GM23338 (cell line): ENCODE results near the gene TNS1. TPM values are rescaled to one million over a fixed set of nuclear protein-coding genes. Genes with fewer than 3 reads are reported as not detected.

Source experiments
- ATAC-seq: fragments of 200-7000 bp; cut with Tn5 transposase; 3 replicates; pipeline ENCODE4 v1.9.1; 2020
- DNase-seq: peaks from one replicate; pipeline ENCODE4 v3.0.0-alpha.2; 2015; ENCODE audit warnings: low spot score
- H2AFZ ChIP-seq: fragments of 200-600 bp; sonication (generic); 2 replicates; pipeline ENCODE4 v1.8.0; 2016; ENCODE audit warnings: antibody characterized with exemption, mild to moderate bottlenecking, moderate library complexity
- H3F3A ChIP-seq: fragments of 200-600 bp; sonication (generic); replicated peaks from 2 replicates; pipeline ENCODE4 v1.8.0; 2017; ENCODE audit warnings: antibody characterized with exemption, mixed run types, low read depth
- H3K27ac ChIP-seq: fragments of 200-600 bp; sonication (generic); 2 replicates; pipeline ENCODE4 v1.6.1; 2016; ENCODE audit warnings: low read depth
- H3K27me3 ChIP-seq: fragments of 200-600 bp; sonication (generic); 2 replicates; pipeline ENCODE4 v1.8.0; 2016; ENCODE audit warnings: mild to moderate bottlenecking, mixed run types, moderate library complexity; ENCODE audit not compliant: insufficient read depth
- H3K36me3 ChIP-seq: fragments of 200-600 bp; sonication (generic); 2 replicates; pipeline ENCODE4 v1.8.0; 2016; ENCODE audit warnings: mild to moderate bottlenecking; ENCODE audit not compliant: insufficient read depth
- H3K4me1 ChIP-seq: fragments of 200-600 bp; sonication (generic); 2 replicates; pipeline ENCODE4 v1.8.0; 2016; ENCODE audit warnings: mild to moderate bottlenecking, moderate library complexity; ENCODE audit not compliant: insufficient read depth
- H3K4me2 ChIP-seq: fragments of 200-600 bp; sonication (generic); 2 replicates; pipeline ENCODE4 v1.7.1; 2017; ENCODE audit warnings: mixed run types
- H3K4me3 ChIP-seq: fragments of 200-600 bp; sonication (generic); 2 replicates; pipeline ENCODE4 v1.6.1; 2016; ENCODE audit warnings: mixed run types
- H3K79me2 ChIP-seq: fragments of 200-600 bp; sonication (generic); replicated peaks from 2 replicates; pipeline ENCODE4 v1.8.0; 2017; ENCODE audit warnings: mild to moderate bottlenecking; ENCODE audit not compliant: insufficient read depth
- H3K9me2 ChIP-seq: fragments of 200-600 bp; sonication (generic); 2 replicates; pipeline ENCODE4 v1.8.0; 2017; ENCODE audit not compliant: insufficient read depth
- H4K20me1 ChIP-seq: fragments of 200-600 bp; sonication (generic); replicated peaks from 2 replicates; pipeline ENCODE4 v1.8.0; 2017; ENCODE audit warnings: mild to moderate bottlenecking; ENCODE audit not compliant: insufficient read depth
- H3K27ac Mint-ChIP-seq: 2 replicates; pipeline ENCODE4 v1.8.0; 2020; ENCODE audit warnings: inconsistent platforms, mild to moderate bottlenecking, moderate library complexity, mixed read lengths
- H3K27me3 Mint-ChIP-seq: 3 replicates; pipeline ENCODE4 v1.8.0; 2022; ENCODE audit warnings: low read depth, mild to moderate bottlenecking, moderate library complexity, mixed read lengths, inconsistent platforms; ENCODE audit not compliant: insufficient read depth, poor library complexity
- H3K36me3 Mint-ChIP-seq: 3 replicates; pipeline ENCODE4 v1.8.0; 2021; ENCODE audit warnings: low read depth, mild to moderate bottlenecking, inconsistent platforms, moderate library complexity, mixed read lengths
- H3K4me1 Mint-ChIP-seq: 3 replicates; pipeline ENCODE4 v1.8.0; 2020; ENCODE audit warnings: mild to moderate bottlenecking, inconsistent platforms, mixed read lengths
- H3K4me3 Mint-ChIP-seq: 3 replicates; pipeline ENCODE4 v1.8.0; 2021; ENCODE audit warnings: moderate library complexity, mild to moderate bottlenecking, inconsistent platforms, mixed read lengths
- H3K9me3 Mint-ChIP-seq: 3 replicates; pipeline ENCODE4 v1.8.0; 2020; ENCODE audit warnings: moderate library complexity, mild to moderate bottlenecking, inconsistent platforms, mixed read lengths
- CREB1 ChIP-seq: fragments of 250-450 bp; sonication (Bioruptor Pico); IDR thresholded peaks from 2 replicates; pipeline ENCODE4 v1.5.0; 2020; ENCODE audit warnings: low read depth, mild to moderate bottlenecking, moderate library complexity
- CTCF ChIP-seq, 2 experiments: fragments of 200-600 bp in 1 of 2; sonication (generic) in 1 of 2; conservative IDR thresholded peaks; 2 replicates each; pipeline versions ENCODE4 v1.5.1 to v1.6.1; 2016 to 2017; ENCODE audit warnings: antibody characterized with exemption in 2 of 2, low read depth in 2 of 2, mild to moderate bottlenecking in 2 of 2, moderate library complexity in 1 of 2
- ETS1 ChIP-seq: IDR thresholded peaks from 2 replicates; pipeline ENCODE4 v1.6.1; 2016; ENCODE audit warnings: antibody characterized with exemption
- JUNB ChIP-seq: IDR thresholded peaks from one replicate; pipeline ENCODE4 v1.6.1; 2016; ENCODE audit warnings: antibody characterized with exemption; ENCODE audit not compliant: unreplicated experiment
- NANOG ChIP-seq: IDR thresholded peaks from 2 replicates; pipeline ENCODE4 v1.6.1; 2016; ENCODE audit warnings: antibody characterized with exemption, borderline replicate concordance
- POLR2AphosphoS5 ChIP-seq: IDR thresholded peaks from 2 replicates; pipeline ENCODE4 v1.6.1; 2016; ENCODE audit warnings: antibody characterized with exemption, low read depth
- REST ChIP-seq: IDR thresholded peaks from one replicate; pipeline ENCODE4 v1.6.1; 2018; ENCODE audit warnings: antibody characterized with exemption; ENCODE audit not compliant: unreplicated experiment
- STAT1 ChIP-seq: IDR thresholded peaks from one replicate; pipeline ENCODE4 v1.6.1; 2016; ENCODE audit warnings: antibody characterized with exemption; ENCODE audit not compliant: unreplicated experiment
- ZNF114 ChIP-seq: fragments of 250-450 bp; sonication (Bioruptor Pico); IDR thresholded peaks from 2 replicates; pipeline ENCODE4 v1.5.0; 2020; ENCODE audit warnings: mild to moderate bottlenecking, moderate library complexity
- polyA plus RNA-seq: library from polyadenylated mRNA; unstranded; fragments of >200 nt; fragmentation: Nextera tagmentation; extraction: Ambion mirVana; gene quantifications from 2 replicates; pipeline ENCODE4 v1.2.1, GENCODE V29; 2016
- total RNA-seq: library from RNA; depleted of rRNA; stranded (reverse); fragments of >200 nt; shearing (Covaris generic); gene quantifications from 2 replicates; pipeline ENCODE4 v1.2.3, GENCODE V29; 2014

The TNS1 gene
- total and polyA plus RNA-seq, 2 experiments from 2014 or later: 2.0 to 7.4 TPM

GRCh38 chr2:217942731-217943335 is 60.0 kb downstream of the TNS1 start:
- no peaks in the 10 kb centered on the region; the same call in 2 of the 3 replicates for H3K36me3 Mint-ChIP-seq
- no peak for TF ChIP-seq ETS1
- no peak for TF ChIP-seq ZNF114 (CRISPR knock-in tag)
- TF ChIP-seq CTCF (conservative IDR thresholded peaks at IDR 0.05; ENCODE audit: low read depth in 2 of 2): no peak
- no peak for TF ChIP-seq JUNB
- no peak for TF ChIP-seq REST
- no peak for TF ChIP-seq NANOG
- TF ChIP-seq POLR2AphosphoS5: no peak
- no peak for TF ChIP-seq CREB1 (CRISPR knock-in tag)
- no peak for TF ChIP-seq STAT1
- Histone ChIP-seq H3F3A (no peaks in the 10 kb centered on the region), H3K27me3 (no peaks in the 10 kb centered on the region), H3K9me2 (no peaks in the 10 kb centered on the region), H3K4me2 (no peak overlapping the region), H4K20me1 (no peaks in the 10 kb centered on the region), H3K4me3 (no peak overlapping the region), H2AFZ (no peak overlapping the region), H3K79me2 (no peaks in the 10 kb centered on the region), H3K27ac (no peak overlapping the region), H3K4me1 (peaks cover 14% of the 10 kb centered on the region; the same call in 1 of the 2 replicates), H3K36me3 (no peaks in the 10 kb centered on the region)
- no peak for ATAC-seq
- H3K27me3 Mint-ChIP-seq: peaks cover 10% of the 10 kb centered on the region
- no peak overlapping the region for H3K4me3 Mint-ChIP-seq
- H3K27ac Mint-ChIP-seq: no peak overlapping the region
- DNase-seq: no peak
- H3K9me3 Mint-ChIP-seq: no peaks in the 10 kb centered on the region
- peaks cover 38% of the 10 kb centered on the region for H3K4me1 Mint-ChIP-seq
